Measurements from ENCODE around the gene CMIP.

Gene CMIP

DNA sequence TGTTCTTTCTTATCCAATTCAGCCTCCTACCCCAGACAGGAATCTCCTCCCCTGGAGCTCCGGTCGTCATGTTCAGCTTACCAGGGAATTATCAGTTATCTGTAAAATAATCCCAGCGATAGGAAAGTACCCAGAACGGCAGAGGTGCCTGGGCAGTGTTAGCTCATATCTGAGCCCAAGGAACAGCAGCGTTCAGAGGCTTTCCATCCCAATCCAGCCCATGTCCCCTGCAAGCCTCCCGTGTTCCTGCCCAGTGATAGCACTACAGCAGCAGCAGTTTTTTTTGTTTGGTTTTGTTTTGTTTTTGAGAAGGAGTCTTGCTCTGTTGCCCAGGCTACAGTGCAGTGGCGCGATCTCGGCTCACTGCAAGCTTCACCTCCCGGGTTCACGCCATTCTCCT is 158.2 kb downstream of the CMIP start:
- peaks cover 50% of the 10 kb centered on the region for H3K79me1 ChIP-seq (replicated peaks; ENCODE audit: low read length, poor library complexity, severe bottlenecking)
- WGBS, result 89% methylated on average over 11 of the region's 11 CpGs
- no peak overlapping the region for H3K18ac ChIP-seq (ENCODE audit: low read depth in 1 of 2, low read length in 2 of 2)
- H3K27me3 ChIP-seq (ENCODE audit: control insufficient read depth in 1 of 2, insufficient read depth in 1 of 2, low read length in 2 of 2), result no peaks in the 10 kb centered on the region
- no peak overlapping the region for H3K4me3 ChIP-seq (ENCODE audit: insufficient read depth in 1 of 2, low read depth in 1 of 2, low read length in 2 of 2)
- no peak overlapping the region for H2BK15ac ChIP-seq (ENCODE audit: low read depth, poor library complexity, severe bottlenecking)
- peaks cover 26% of the 10 kb centered on the region for H3K4me1 ChIP-seq (ENCODE audit: control insufficient read depth, insufficient read depth, low read depth, low read length)
- H2AK5ac ChIP-seq (ENCODE audit: low read length, severe bottlenecking), result no peak overlapping the region
- no peak overlapping the region for H3K14ac ChIP-seq (ENCODE audit: low read length in 2 of 2)
- H2BK12ac ChIP-seq (ENCODE audit: low read length in 2 of 2), result no peak overlapping the region
- no peak overlapping the region for H2BK5ac ChIP-seq (ENCODE audit: low read depth, low read length, poor library complexity, severe bottlenecking)
- no peak overlapping the region for H2BK120ac ChIP-seq (ENCODE audit: low read depth, low read length)
- no peak overlapping the region for H4K91ac ChIP-seq (ENCODE audit: low read length)
- H3K36me3 ChIP-seq (ENCODE audit: control insufficient read depth in 1 of 2, insufficient read depth in 2 of 2, low read depth in 1 of 2, low read length in 2 of 2), result peaks cover 0 to 3% of the 10 kb centered on the region in 2 experiments
- H3K27ac ChIP-seq (ENCODE audit: low read length, poor library complexity, severe bottlenecking), result no peak overlapping the region
- no peak overlapping the region for H4K8ac ChIP-seq (ENCODE audit: low read length)
- no peak overlapping the region for H2AFZ ChIP-seq (ENCODE audit: low read depth, low read length)
- no peak for DNase-seq
- H3K9ac ChIP-seq (ENCODE audit: low read length), result no peak overlapping the region
- no peaks in the 10 kb centered on the region for H3K9me3 ChIP-seq (ENCODE audit: control insufficient read depth, low read length)
- H3K4me2 ChIP-seq (ENCODE audit: low read length, poor library complexity, severe bottlenecking), result no peak overlapping the region
- H3K4ac ChIP-seq (ENCODE audit: low read depth in 1 of 2, low read length in 2 of 2), result no peak overlapping the region
- H3K23ac ChIP-seq (ENCODE audit: low read length in 2 of 2), result no peak overlapping the region

DNA sequence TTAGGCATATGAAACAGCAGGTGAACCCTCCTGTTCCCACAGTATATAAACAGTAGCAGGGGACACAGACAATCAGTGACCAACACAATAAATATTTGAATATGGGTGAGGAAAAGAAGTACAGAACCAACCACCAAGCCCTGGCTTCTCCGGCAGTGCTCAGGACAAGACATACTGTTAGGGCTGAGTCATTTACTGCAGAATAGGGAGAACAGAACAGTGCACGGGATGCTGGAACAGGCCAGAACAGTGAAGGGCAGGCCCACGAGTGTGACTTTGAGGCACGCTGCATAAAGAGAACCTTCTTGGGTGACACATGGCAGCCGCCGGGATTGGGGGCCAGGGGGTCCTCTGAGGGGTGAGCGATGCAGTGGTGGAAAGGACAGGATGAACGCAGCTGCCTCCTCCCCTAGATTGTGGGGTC is 160.4 kb downstream of the CMIP start:
- Histone ChIP-seq H3K4me1 (ENCODE audit: control insufficient read depth, insufficient read depth, low read depth, low read length) (peaks cover 24% of the 10 kb centered on the region), H4K91ac (ENCODE audit: low read length) (peak overlapping the region; percentile 46), H2BK15ac (ENCODE audit: low read depth, poor library complexity, severe bottlenecking) (no peak overlapping the region), H2BK120ac (ENCODE audit: low read depth, low read length) (no peak overlapping the region), H2BK12ac (ENCODE audit: low read length in 2 of 2) (peak overlapping the region; percentile 51 to 65), H3K79me1 (replicated peaks; ENCODE audit: low read length, poor library complexity, severe bottlenecking) (peaks cover 41% of the 10 kb centered on the region), H3K9me3 (ENCODE audit: control insufficient read depth, low read length) (no peaks in the 10 kb centered on the region), H2AK5ac (ENCODE audit: low read length, severe bottlenecking) (no peak overlapping the region), H3K36me3 (ENCODE audit: control insufficient read depth in 1 of 2, insufficient read depth in 2 of 2, low read depth in 1 of 2, low read length in 2 of 2) (peaks cover 0 to 4% of the 10 kb centered on the region in 2 experiments), H3K9ac (ENCODE audit: low read length) (no peak overlapping the region), H3K14ac (ENCODE audit: low read length in 2 of 2) (no peak overlapping the region), H2BK5ac (ENCODE audit: low read depth, low read length, poor library complexity, severe bottlenecking) (no peak overlapping the region), H3K27me3 (ENCODE audit: control insufficient read depth in 1 of 2, insufficient read depth in 1 of 2, low read length in 2 of 2) (no peaks in the 10 kb centered on the region), H3K18ac (ENCODE audit: low read depth in 1 of 2, low read length in 2 of 2) (peak overlapping the region; percentile 64 to 70), H3K4me3 (ENCODE audit: insufficient read depth in 1 of 2, low read depth in 1 of 2, low read length in 2 of 2) (no peak overlapping the region), H3K4me2 (ENCODE audit: low read length, poor library complexity, severe bottlenecking) (no peak overlapping the region), H3K4ac (ENCODE audit: low read depth in 1 of 2, low read length in 2 of 2) (no peak overlapping the region), H3K23ac (ENCODE audit: low read length in 2 of 2) (peak overlapping the region in 1 of 2 experiments; percentile 47), H2AFZ (ENCODE audit: low read depth, low read length) (no peak overlapping the region), H3K27ac (ENCODE audit: low read length, poor library complexity, severe bottlenecking) (no peak overlapping the region), H4K8ac (ENCODE audit: low read length) (peak overlapping the region; percentile 7)
- DNase-seq, result peak; percentile 88
- WGBS, result 46% methylated on average over 8 of the region's 8 CpGs

DNA sequence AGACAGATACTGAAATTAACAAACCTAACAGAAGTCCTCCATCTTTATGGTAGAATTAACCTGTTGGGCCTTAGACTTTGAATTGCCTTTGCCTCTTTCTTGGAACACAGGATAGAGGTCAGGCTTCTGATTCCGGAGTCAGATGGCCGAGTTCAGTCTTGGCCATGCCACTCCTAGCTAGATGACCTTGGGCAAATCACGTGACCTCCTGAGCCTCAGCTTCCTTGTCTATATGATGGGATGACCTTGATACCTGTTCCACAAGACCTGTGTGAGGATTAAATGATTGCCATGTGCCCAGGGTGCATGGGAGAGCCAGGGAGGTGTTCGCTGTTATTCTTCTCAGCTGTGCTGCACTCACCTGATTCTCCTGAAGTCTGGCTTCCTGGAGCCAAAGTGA is 161.4 kb downstream of the CMIP start:
- no peak overlapping the region for H3K18ac ChIP-seq (ENCODE audit: low read depth in 1 of 2, low read length in 2 of 2)
- no peak overlapping the region for H2BK120ac ChIP-seq (ENCODE audit: low read depth, low read length)
- H3K4me1 ChIP-seq (ENCODE audit: control insufficient read depth, insufficient read depth, low read depth, low read length), result peaks cover 25% of the 10 kb centered on the region
- H3K9me3 ChIP-seq (ENCODE audit: control insufficient read depth, low read length), result no peaks in the 10 kb centered on the region
- H2BK12ac ChIP-seq (ENCODE audit: low read length in 2 of 2), result no peak overlapping the region
- no peak overlapping the region for H4K91ac ChIP-seq (ENCODE audit: low read length)
- H4K8ac ChIP-seq (ENCODE audit: low read length), result no peak overlapping the region
- WGBS, result 91% methylated on average over 4 of the region's 4 CpGs
- H3K4me3 ChIP-seq (ENCODE audit: insufficient read depth in 1 of 2, low read depth in 1 of 2, low read length in 2 of 2), result no peak overlapping the region
- H3K27ac ChIP-seq (ENCODE audit: low read length, poor library complexity, severe bottlenecking), result no peak overlapping the region
- H3K14ac ChIP-seq (ENCODE audit: low read length in 2 of 2), result no peak overlapping the region
- no peak overlapping the region for H2BK15ac ChIP-seq (ENCODE audit: low read depth, poor library complexity, severe bottlenecking)
- no peak overlapping the region for H3K4me2 ChIP-seq (ENCODE audit: low read length, poor library complexity, severe bottlenecking)
- H2AK5ac ChIP-seq (ENCODE audit: low read length, severe bottlenecking), result no peak overlapping the region
- no peak overlapping the region for H2AFZ ChIP-seq (ENCODE audit: low read depth, low read length)
- DNase-seq, result no peak
- H3K23ac ChIP-seq (ENCODE audit: low read length in 2 of 2), result no peak overlapping the region
- H3K36me3 ChIP-seq (ENCODE audit: control insufficient read depth in 1 of 2, insufficient read depth in 2 of 2, low read depth in 1 of 2, low read length in 2 of 2), result peaks cover 0 to 12% of the 10 kb centered on the region in 2 experiments
- H3K27me3 ChIP-seq (ENCODE audit: control insufficient read depth in 1 of 2, insufficient read depth in 1 of 2, low read length in 2 of 2), result no peaks in the 10 kb centered on the region
- H3K4ac ChIP-seq (ENCODE audit: low read depth in 1 of 2, low read length in 2 of 2), result no peak overlapping the region
- H3K9ac ChIP-seq (ENCODE audit: low read length), result no peak overlapping the region
- no peak overlapping the region for H2BK5ac ChIP-seq (ENCODE audit: low read depth, low read length, poor library complexity, severe bottlenecking)
- H3K79me1 ChIP-seq (replicated peaks; ENCODE audit: low read length, poor library complexity, severe bottlenecking), result peaks cover 39% of the 10 kb centered on the region

DNA sequence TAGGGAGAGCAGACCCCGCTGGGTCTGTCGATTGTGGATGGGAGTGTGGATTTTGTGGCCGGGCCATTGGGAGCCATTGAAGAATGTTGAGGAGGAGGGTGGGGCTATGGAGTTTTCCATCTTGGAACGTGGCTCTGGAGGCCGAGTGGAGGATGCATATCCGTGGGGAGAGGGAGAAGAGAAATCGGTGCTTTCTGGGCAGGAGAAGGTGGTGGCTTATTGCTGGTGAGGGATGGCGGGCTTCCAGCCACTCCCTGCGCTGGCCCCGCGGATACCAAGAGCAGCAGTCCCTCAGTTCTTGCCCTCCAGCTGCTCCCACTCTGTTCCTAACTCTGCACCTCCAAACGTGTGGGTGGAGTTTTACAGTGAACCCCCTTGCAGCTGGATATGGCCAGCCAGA is 162.4 kb downstream of the CMIP start:
- H3K27ac ChIP-seq (ENCODE audit: low read length, poor library complexity, severe bottlenecking), result no peak overlapping the region
- WGBS, result 95% methylated on average over 11 of the region's 12 CpGs
- no peak overlapping the region for H4K91ac ChIP-seq (ENCODE audit: low read length)
- H2BK15ac ChIP-seq (ENCODE audit: low read depth, poor library complexity, severe bottlenecking), result no peak overlapping the region
- peak overlapping the region in 1 of 2 experiments; percentile 7 for H2BK12ac ChIP-seq (ENCODE audit: low read length in 2 of 2)
- no peak overlapping the region for H3K9ac ChIP-seq (ENCODE audit: low read length)
- peak overlapping the region; percentile 27 for H4K8ac ChIP-seq (ENCODE audit: low read length)
- no peak overlapping the region for H3K18ac ChIP-seq (ENCODE audit: low read depth in 1 of 2, low read length in 2 of 2)
- peaks cover 0 to 17% of the 10 kb centered on the region in 2 experiments for H3K36me3 ChIP-seq (ENCODE audit: control insufficient read depth in 1 of 2, insufficient read depth in 2 of 2, low read depth in 1 of 2, low read length in 2 of 2)
- peaks cover 36% of the 10 kb centered on the region for H3K79me1 ChIP-seq (replicated peaks; ENCODE audit: low read length, poor library complexity, severe bottlenecking)
- H3K9me3 ChIP-seq (ENCODE audit: control insufficient read depth, low read length), result no peaks in the 10 kb centered on the region
- H2AFZ ChIP-seq (ENCODE audit: low read depth, low read length), result no peak overlapping the region
- no peak overlapping the region for H2AK5ac ChIP-seq (ENCODE audit: low read length, severe bottlenecking)
- no peak overlapping the region for H3K4me2 ChIP-seq (ENCODE audit: low read length, poor library complexity, severe bottlenecking)
- H2BK5ac ChIP-seq (ENCODE audit: low read depth, low read length, poor library complexity, severe bottlenecking), result no peak overlapping the region
- H3K4ac ChIP-seq (ENCODE audit: low read depth in 1 of 2, low read length in 2 of 2), result no peak overlapping the region
- H2BK120ac ChIP-seq (ENCODE audit: low read depth, low read length), result no peak overlapping the region
- no peak overlapping the region for H3K23ac ChIP-seq (ENCODE audit: low read length in 2 of 2)
- no peak overlapping the region for H3K14ac ChIP-seq (ENCODE audit: low read length in 2 of 2)
- no peak for DNase-seq
- H3K4me3 ChIP-seq (ENCODE audit: insufficient read depth in 1 of 2, low read depth in 1 of 2, low read length in 2 of 2), result no peak overlapping the region
- H3K4me1 ChIP-seq (ENCODE audit: control insufficient read depth, insufficient read depth, low read depth, low read length), result peaks cover 19% of the 10 kb centered on the region
- H3K27me3 ChIP-seq (ENCODE audit: control insufficient read depth in 1 of 2, insufficient read depth in 1 of 2, low read length in 2 of 2), result peaks cover 0 to 3% of the 10 kb centered on the region in 2 experiments
